HG02610 (cell line): ENCODE measurements around the gene RNF19B.

ENCODE experiments used
- ATAC-seq: cut with Tn5 transposase; IDR thresholded peaks from one replicate; pipeline ENCODE4 v1.9.1; 2021; ENCODE audit warnings: mild to moderate bottlenecking, moderate library complexity; ENCODE audit not compliant: unreplicated experiment

RNF19B gene

GRCh38 chr1:32969566-32969965 lies 5.0 kb upstream of the RNF19B start:
- ATAC-seq: no peak

GRCh38 chr1:32967888-32968568 lies 3.4 kb upstream of the RNF19B start:
- ATAC-seq: no peak

- no peak for ATAC-seq
Observed at GRCh38 chr1:32966900-32967299, 2.3 kb upstream of the RNF19B start.

- no peak for ATAC-seq
Observed at GRCh38 chr1:32965251-32965747, 690 bp upstream of the RNF19B start.

- peak; percentile 21 for ATAC-seq
Observed at GRCh38 chr1:32963746-32964460, 706 bp downstream of the RNF19B start.

GRCh38 chr1:32962248-32962896 lies 2.2 kb downstream of the RNF19B start:
- peak; percentile 23 for ATAC-seq

GRCh38 chr1:32960819-32961355 lies 3.7 kb downstream of the RNF19B start:
- ATAC-seq: no peak

- ATAC-seq: no peak
Observed at GRCh38 chr1:32960342-32960741, 4.3 kb downstream of the RNF19B start.

GRCh38 chr1:32958827-32959226 lies 5.8 kb downstream of the RNF19B start:
- ATAC-seq: no peak

- ATAC-seq: no peak
Observed at GRCh38 chr1:32957017-32957416, 7.6 kb downstream of the RNF19B start.

GRCh38 chr1:32954168-32954567 lies 10.4 kb downstream of the RNF19B start:
- no peak for ATAC-seq

- no peak for ATAC-seq
Observed at GRCh38 chr1:32953495-32953894, 11.1 kb downstream of the RNF19B start.

- no peak for ATAC-seq
Observed at GRCh38 chr1:32949519-32949918, 15.1 kb downstream of the RNF19B start.

GRCh38 chr1:32948905-32949304 lies 15.7 kb downstream of the RNF19B start:
- ATAC-seq: no peak

GRCh38 chr1:32948390-32948722 lies 16.3 kb downstream of the RNF19B start:
- no peak for ATAC-seq

- no peak for ATAC-seq
Observed at GRCh38 chr1:32947669-32948389, 16.8 kb downstream of the RNF19B start.

- no peak for ATAC-seq
Observed at GRCh38 chr1:32946413-32946812, 18.2 kb downstream of the RNF19B start.

- no peak for ATAC-seq
Observed at GRCh38 chr1:32944180-32944579, 20.4 kb downstream of the RNF19B start.

GRCh38 chr1:32939655-32940371 lies 24.8 kb downstream of the RNF19B start:
- no peak for ATAC-seq

- no peak for ATAC-seq
Observed at GRCh38 chr1:32937061-32937460, 27.5 kb downstream of the RNF19B start.
